SK-N-SH treated with all-trans-retinoic acid at 6 μM for 48 hours (cell line): Measurements from ENCODE around the gene ATP2B3.

Source experiments
- ATAC-seq: fragments of 200-7000 bp; cut with Tn5 transposase; 3 replicates; pipeline ENCODE4 v1.9.1; 2020; ENCODE audit warnings: mild to moderate bottlenecking, moderate library complexity
- BACH2 ChIP-seq: fragments of 250-450 bp; sonication (Bioruptor Pico); IDR thresholded peaks from 2 replicates; pipeline ENCODE4 v1.9.0; 2021; ENCODE audit warnings: mild to moderate bottlenecking, borderline replicate concordance
- CSDC2 ChIP-seq: fragments of 250-450 bp; sonication (Bioruptor Pico); IDR thresholded peaks from 2 replicates; pipeline ENCODE4 v1.5.0; 2020; ENCODE audit warnings: mild to moderate bottlenecking, moderate library complexity
- ESRRG ChIP-seq: fragments of 250-450 bp; sonication (Bioruptor Pico); IDR thresholded peaks from 2 replicates; pipeline ENCODE4 v1.6.1; 2021; ENCODE audit warnings: mild to moderate bottlenecking
- GLIS3 ChIP-seq: fragments of 250-450 bp; sonication (Bioruptor Pico); IDR thresholded peaks from 2 replicates; pipeline ENCODE4 v1.5.0; 2020; ENCODE audit warnings: mild to moderate bottlenecking, moderate library complexity
- ISL1 ChIP-seq: fragments of 250-450 bp; sonication (Bioruptor Pico); IDR thresholded peaks from 2 replicates; pipeline ENCODE4 v2.1.2; 2022; ENCODE audit warnings: mild to moderate bottlenecking, moderate library complexity
- PPARA ChIP-seq: fragments of 250-450 bp; sonication (Bioruptor Pico); IDR thresholded peaks from 2 replicates; pipeline ENCODE4 v1.5.0; 2020; ENCODE audit warnings: mild to moderate bottlenecking, borderline replicate concordance
- RARB ChIP-seq: fragments of 250-450 bp; sonication (Bioruptor Pico); IDR thresholded peaks from 2 replicates; pipeline ENCODE4 v1.8.0; 2021; ENCODE audit warnings: mild to moderate bottlenecking, moderate library complexity
- SNAI2 ChIP-seq: fragments of 250-450 bp; sonication (Bioruptor Pico); IDR thresholded peaks from 2 replicates; pipeline ENCODE4 v1.5.0; 2020; ENCODE audit warnings: mild to moderate bottlenecking, moderate library complexity
- TCF4 ChIP-seq: fragments of 250-450 bp; sonication (Bioruptor Pico); IDR thresholded peaks from 2 replicates; pipeline ENCODE4 v1.8.0; 2021; ENCODE audit warnings: mild to moderate bottlenecking, moderate library complexity, borderline replicate concordance
- TOX ChIP-seq: fragments of 250-450 bp; sonication (Bioruptor Pico); IDR thresholded peaks from 2 replicates; pipeline ENCODE4 v1.8.0; 2021; ENCODE audit warnings: mild to moderate bottlenecking, moderate library complexity, borderline replicate concordance
- ZC3H10 ChIP-seq: fragments of 250-450 bp; sonication (Bioruptor Pico); IDR thresholded peaks from 2 replicates; pipeline ENCODE4 v1.5.1; 2021; ENCODE audit warnings: mild to moderate bottlenecking, moderate library complexity
- ZFP3 ChIP-seq: fragments of 250-450 bp; sonication (Bioruptor Pico); IDR thresholded peaks from 2 replicates; pipeline ENCODE4 v1.5.0; 2020; ENCODE audit warnings: mild to moderate bottlenecking, moderate library complexity
- ZFP30 ChIP-seq: fragments of 450-650 bp; formaldehyde crosslinking; IDR thresholded peaks from 2 replicates; pipeline ENCODE4 v1.5.0; 2022; ENCODE audit warnings: mild to moderate bottlenecking, moderate library complexity
- ZNF70 ChIP-seq: fragments of 450-650 bp; formaldehyde crosslinking; IDR thresholded peaks from 2 replicates; pipeline ENCODE4 v1.5.0; 2020; ENCODE audit warnings: mild to moderate bottlenecking, moderate library complexity
- ZNF8 ChIP-seq: fragments of 450-650 bp; formaldehyde crosslinking; IDR thresholded peaks from 2 replicates; pipeline ENCODE4 v1.5.0; 2020; ENCODE audit warnings: mild to moderate bottlenecking, moderate library complexity
- TF ChIP-seq, protein P1 (sequence below): fragments of 250-450 bp; sonication (Bioruptor Pico); IDR thresholded peaks from 2 replicates; pipeline ENCODE4 v1.5.1; 2020; ENCODE audit warnings: low read depth, mild to moderate bottlenecking, moderate library complexity
- TF ChIP-seq, protein P2 (sequence below): fragments of 250-450 bp; sonication (Bioruptor Pico); IDR thresholded peaks from 2 replicates; pipeline ENCODE4 v1.5.1; 2021; ENCODE audit warnings: mild to moderate bottlenecking, moderate library complexity
- TF ChIP-seq, protein P3 (sequence below): fragments of 250-450 bp; sonication (Bioruptor Pico); IDR thresholded peaks from 2 replicates; pipeline ENCODE4 v1.8.0; 2020; ENCODE audit warnings: mild to moderate bottlenecking, moderate library complexity, borderline replicate concordance
- TF ChIP-seq, protein P4 (sequence below): fragments of 250-450 bp; sonication (Bioruptor Pico); IDR thresholded peaks from 2 replicates; pipeline ENCODE4 v1.5.0; 2020; ENCODE audit warnings: mild to moderate bottlenecking, moderate library complexity
- TF ChIP-seq, protein P5 (sequence below): fragments of 250-450 bp; sonication (Bioruptor Pico); IDR thresholded peaks from 2 replicates; pipeline ENCODE4 v1.8.0; 2021; ENCODE audit warnings: low read depth, mild to moderate bottlenecking, moderate library complexity, borderline replicate concordance

Gene ATP2B3

DNA sequence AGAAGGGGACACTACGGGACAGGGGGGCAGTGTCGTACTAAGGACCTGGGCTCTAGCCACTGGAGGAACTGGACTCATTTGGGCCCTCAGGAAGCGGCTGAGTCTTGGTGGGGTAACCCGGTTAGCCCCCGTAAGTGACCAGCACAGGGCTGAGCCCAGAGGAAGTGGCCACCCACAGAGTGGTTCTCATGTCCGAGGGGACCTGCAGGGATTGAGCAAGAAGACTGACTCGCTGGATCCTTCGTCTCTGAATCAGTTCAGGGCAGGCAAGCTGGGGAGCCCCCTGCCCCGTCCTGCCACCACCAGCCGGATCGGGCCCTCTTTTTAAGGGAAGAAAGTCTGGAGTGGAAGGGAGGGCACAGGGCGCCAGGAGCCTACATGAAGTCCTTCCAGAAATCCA is 23.4 kb upstream of the ATP2B3 start (continued):
- TF ChIP-seq, protein P1, sequence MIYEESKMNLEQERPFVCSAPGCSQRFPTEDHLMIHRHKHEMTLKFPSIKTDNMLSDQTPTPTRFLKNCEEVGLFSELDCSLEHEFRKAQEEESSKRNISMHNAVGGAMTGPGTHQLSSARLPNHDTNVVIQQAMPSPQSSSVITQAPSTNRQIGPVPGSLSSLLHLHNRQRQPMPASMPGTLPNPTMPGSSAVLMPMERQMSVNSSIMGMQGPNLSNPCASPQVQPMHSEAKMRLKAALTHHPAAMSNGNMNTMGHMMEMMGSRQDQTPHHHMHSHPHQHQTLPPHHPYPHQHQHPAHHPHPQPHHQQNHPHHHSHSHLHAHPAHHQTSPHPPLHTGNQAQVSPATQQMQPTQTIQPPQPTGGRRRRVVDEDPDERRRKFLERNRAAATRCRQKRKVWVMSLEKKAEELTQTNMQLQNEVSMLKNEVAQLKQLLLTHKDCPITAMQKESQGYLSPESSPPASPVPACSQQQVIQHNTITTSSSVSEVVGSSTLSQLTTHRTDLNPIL = no peak
- TF ChIP-seq, all 23 proteins: peak for 0

DNA sequence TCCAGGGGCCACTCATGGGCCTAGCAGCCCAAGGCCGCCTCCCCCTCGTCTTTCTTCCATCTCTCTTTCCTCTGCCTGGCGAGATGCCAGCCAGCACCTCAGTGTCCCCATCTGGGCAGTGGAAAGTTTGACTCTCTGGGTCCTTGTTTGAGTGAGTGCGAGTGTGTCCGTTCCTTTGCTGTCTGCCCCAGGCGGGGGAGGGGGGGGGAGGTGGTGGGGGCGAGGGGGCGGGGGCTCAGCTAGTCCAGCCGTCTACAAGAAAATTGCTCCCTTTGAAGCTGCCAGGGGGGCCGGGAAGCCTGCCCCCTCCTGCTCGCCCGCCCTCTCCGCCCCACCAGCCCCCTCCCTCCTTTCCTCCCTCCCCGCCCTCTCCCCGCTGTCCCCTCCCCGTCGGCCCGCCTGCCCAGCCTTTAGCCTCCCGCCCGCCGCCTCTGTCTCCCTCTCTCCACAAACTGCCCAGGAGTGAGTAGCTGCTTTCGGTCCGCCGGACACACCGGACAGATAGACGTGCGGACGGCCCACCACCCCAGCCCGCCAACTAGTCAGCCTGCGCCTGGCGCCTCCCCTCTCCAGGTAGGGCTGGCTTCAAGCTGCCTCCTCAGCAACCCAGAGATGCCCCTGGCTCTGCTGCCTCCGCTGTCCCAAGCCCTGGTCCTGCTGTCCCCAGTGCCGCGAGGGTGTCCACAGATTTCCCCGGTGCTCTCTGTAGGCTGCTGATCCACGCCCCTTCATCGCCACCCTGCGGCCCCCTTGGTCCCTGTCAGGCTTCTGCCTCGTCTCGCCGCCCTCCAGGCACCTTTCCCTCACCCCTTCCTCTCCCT is 22.7 kb upstream of the ATP2B3 start, which contains the start of gene BGN:
Gene BGN, plus strand, starts transcription at position 440 of the 821 bp plus-strand sequence. CDS start 9,652 bp downstream, outside the sequence.
- TF ChIP-seq, protein P2, sequence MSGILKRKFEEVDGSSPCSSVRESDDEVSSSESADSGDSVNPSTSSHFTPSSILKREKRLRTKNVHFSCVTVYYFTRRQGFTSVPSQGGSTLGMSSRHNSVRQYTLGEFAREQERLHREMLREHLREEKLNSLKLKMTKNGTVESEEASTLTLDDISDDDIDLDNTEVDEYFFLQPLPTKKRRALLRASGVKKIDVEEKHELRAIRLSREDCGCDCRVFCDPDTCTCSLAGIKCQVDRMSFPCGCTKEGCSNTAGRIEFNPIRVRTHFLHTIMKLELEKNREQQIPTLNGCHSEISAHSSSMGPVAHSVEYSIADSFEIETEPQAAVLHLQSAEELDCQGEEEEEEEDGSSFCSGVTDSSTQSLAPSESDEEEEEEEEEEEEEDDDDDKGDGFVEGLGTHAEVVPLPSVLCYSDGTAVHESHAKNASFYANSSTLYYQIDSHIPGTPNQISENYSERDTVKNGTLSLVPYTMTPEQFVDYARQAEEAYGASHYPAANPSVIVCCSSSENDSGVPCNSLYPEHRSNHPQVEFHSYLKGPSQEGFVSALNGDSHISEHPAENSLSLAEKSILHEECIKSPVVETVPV = no peak
- TF ChIP-seq TOX (CRISPR knock-in tag) (no peak), SNAI2 (no peak), ZFP3 (no peak), TCF4 (no peak), ZNF8 (CRISPR knock-in tag) (no peak), ESRRG (CRISPR knock-in tag) (no peak), PPARA (CRISPR knock-in tag) (no peak), ISL1 (CRISPR knock-in tag) (no peak), ZC3H10 (CRISPR knock-in tag) (no peak), CSDC2 (CRISPR knock-in tag) (no peak), RARB (CRISPR knock-in tag) (no peak), ZNF70 (CRISPR knock-in tag) (no peak)
- TF ChIP-seq, protein P3, sequence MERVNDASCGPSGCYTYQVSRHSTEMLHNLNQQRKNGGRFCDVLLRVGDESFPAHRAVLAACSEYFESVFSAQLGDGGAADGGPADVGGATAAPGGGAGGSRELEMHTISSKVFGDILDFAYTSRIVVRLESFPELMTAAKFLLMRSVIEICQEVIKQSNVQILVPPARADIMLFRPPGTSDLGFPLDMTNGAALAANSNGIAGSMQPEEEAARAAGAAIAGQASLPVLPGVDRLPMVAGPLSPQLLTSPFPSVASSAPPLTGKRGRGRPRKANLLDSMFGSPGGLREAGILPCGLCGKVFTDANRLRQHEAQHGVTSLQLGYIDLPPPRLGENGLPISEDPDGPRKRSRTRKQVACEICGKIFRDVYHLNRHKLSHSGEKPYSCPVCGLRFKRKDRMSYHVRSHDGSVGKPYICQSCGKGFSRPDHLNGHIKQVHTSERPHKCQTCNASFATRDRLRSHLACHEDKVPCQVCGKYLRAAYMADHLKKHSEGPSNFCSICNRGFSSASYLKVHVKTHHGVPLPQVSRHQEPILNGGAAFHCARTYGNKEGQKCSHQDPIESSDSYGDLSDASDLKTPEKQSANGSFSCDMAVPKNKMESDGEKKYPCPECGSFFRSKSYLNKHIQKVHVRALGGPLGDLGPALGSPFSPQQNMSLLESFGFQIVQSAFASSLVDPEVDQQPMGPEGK = no peak
- TF ChIP-seq, protein P4, sequence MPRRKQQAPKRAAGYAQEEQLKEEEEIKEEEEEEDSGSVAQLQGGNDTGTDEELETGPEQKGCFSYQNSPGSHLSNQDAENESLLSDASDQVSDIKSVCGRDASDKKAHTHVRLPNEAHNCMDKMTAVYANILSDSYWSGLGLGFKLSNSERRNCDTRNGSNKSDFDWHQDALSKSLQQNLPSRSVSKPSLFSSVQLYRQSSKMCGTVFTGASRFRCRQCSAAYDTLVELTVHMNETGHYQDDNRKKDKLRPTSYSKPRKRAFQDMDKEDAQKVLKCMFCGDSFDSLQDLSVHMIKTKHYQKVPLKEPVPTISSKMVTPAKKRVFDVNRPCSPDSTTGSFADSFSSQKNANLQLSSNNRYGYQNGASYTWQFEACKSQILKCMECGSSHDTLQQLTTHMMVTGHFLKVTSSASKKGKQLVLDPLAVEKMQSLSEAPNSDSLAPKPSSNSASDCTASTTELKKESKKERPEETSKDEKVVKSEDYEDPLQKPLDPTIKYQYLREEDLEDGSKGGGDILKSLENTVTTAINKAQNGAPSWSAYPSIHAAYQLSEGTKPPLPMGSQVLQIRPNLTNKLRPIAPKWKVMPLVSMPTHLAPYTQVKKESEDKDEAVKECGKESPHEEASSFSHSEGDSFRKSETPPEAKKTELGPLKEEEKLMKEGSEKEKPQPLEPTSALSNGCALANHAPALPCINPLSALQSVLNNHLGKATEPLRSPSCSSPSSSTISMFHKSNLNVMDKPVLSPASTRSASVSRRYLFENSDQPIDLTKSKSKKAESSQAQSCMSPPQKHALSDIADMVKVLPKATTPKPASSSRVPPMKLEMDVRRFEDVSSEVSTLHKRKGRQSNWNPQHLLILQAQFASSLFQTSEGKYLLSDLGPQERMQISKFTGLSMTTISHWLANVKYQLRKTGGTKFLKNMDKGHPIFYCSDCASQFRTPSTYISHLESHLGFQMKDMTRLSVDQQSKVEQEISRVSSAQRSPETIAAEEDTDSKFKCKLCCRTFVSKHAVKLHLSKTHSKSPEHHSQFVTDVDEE = no peak
- ATAC-seq = peak; percentile 70

DNA sequence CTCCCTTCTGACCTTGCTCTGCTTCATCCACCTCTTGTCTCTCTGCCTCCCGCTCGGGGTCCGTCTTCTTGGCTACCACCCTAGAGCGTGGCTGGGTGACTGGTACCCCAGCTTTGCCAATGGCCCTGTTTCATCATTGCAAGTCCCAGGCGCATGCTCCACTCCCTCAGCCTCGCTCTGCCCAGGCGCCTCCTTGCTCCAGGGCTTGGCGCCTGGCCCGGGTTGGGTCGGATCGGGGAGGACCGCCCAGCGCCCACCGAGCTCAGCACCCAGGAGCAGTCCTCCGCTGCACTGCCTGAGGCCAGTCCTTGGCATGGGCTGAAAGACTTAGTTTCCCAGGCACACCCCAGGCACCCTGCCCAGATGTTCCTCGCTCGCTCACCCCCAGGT is 22.1 kb upstream of the ATP2B3 start:
- TF ChIP-seq TOX (CRISPR knock-in tag) (no peak), ZC3H10 (CRISPR knock-in tag) (no peak), ZFP30 (CRISPR knock-in tag) (no peak), ESRRG (CRISPR knock-in tag) (no peak), GLIS3 (CRISPR knock-in tag) (no peak)
- TF ChIP-seq, all 23 proteins: peak for 0
- ATAC-seq = peak; percentile 44

DNA sequence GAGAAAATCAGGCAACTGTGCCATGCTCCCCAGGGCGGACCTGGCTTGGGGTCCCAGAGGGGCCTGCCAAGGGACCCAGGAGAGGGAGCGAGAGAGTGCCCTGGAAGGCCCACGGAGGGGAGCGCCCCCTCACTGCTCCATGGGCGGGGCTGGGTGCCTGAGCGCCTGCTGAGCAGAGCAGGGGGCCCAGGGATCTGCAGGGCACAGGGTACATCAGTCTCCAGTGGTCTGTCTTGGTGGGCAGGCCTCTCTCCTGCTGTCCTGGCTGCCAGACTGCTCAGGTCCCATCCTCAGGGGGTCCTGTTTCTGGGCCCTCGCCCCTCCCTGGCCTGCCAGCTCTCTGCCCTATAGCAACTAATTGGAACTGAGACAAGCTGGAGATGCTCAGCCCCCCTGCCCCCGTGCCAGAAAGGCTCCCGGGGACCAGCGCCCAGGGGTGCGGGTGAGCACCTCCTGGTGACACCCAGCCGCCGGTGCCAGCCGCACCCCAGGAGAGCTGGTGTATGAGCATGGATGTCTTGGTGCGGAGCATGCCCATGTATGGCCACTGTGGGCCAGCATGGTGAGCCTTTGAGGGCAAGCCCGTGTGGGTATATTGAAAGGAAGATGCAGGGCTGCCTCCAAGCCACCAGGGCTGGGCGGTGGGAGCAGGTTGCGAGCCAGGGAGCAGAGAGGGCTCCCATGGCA is 21.4 kb upstream of the ATP2B3 start:
- peak; percentile 16 for ATAC-seq
- no peak for TF ChIP-seq ZNF8 (CRISPR knock-in tag)

DNA sequence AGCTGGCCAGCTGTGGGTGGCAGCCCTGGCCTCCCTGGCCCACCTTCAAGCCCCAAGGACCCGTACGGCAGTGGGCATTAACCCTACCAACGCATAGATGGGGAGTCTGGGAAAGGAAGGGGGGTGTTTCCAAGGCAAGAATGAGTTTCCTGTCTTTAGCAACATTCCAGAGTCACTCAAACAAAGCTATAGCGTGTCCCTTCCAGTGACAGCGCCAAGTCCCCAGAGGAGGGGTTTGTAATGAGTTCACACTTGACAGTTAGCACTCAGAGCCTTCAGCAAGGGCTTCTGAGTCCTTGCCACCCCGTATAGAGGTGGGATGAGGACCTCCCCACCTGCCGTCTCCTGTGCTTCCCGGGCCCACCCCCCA is 20.9 kb upstream of the ATP2B3 start:
- no peak for ATAC-seq
- TF ChIP-seq BACH2 (CRISPR knock-in tag) (no peak), ESRRG (CRISPR knock-in tag) (no peak), TOX (CRISPR knock-in tag) (no peak), ZFP3 (no peak), ISL1 (CRISPR knock-in tag) (no peak), ZNF8 (CRISPR knock-in tag) (no peak), SNAI2 (no peak), TCF4 (no peak), RARB (CRISPR knock-in tag) (no peak), ZC3H10 (CRISPR knock-in tag) (no peak)
- TF ChIP-seq, protein P5, sequence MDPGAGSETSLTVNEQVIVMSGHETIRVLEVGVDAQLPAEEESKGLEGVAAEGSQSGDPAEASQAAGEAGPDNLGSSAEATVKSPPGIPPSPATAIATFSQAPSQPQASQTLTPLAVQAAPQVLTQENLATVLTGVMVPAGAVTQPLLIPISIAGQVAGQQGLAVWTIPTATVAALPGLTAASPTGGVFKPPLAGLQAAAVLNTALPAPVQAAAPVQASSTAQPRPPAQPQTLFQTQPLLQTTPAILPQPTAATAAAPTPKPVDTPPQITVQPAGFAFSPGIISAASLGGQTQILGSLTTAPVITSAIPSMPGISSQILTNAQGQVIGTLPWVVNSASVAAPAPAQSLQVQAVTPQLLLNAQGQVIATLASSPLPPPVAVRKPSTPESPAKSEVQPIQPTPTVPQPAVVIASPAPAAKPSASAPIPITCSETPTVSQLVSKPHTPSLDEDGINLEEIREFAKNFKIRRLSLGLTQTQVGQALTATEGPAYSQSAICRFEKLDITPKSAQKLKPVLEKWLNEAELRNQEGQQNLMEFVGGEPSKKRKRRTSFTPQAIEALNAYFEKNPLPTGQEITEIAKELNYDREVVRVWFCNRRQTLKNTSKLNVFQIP = no peak
- TF ChIP-seq, protein P1 = no peak
- TF ChIP-seq, protein P2 = no peak
